Panc1 (cell line): ENCODE data around the gene MFSD12.

Experiments
- POLR2AphosphoS5 ChIP-seq: IDR thresholded peaks from 2 replicates; pipeline ENCODE4 v1.6.1; 2012; ENCODE audit warnings: mild to moderate bottlenecking, low read depth, low read length, moderate library complexity
- TCF7L2 ChIP-seq: IDR thresholded peaks from 2 replicates; pipeline ENCODE4 v1.6.1; 2011; ENCODE audit warnings: mild to moderate bottlenecking, low read depth, low read length, inconsistent platforms
- TF ChIP-seq, protein P1 (sequence below): fragments of 450-650 bp; IDR thresholded peaks from 2 replicates; pipeline ENCODE4 v1.5.1; 2017; ENCODE audit warnings: mild to moderate bottlenecking
- TF ChIP-seq, protein P2 (sequence below), 2 experiments: IDR thresholded peaks; 2 replicates each; pipeline ENCODE4 v1.6.1; 2011 to 2012; ENCODE audit warnings: low read depth in 2 of 2, control low read depth in 1 of 2, low read length in 1 of 2, mild to moderate bottlenecking in 1 of 2, moderate library complexity in 1 of 2; ENCODE audit not compliant: insufficient read depth in 1 of 2

DNA sequence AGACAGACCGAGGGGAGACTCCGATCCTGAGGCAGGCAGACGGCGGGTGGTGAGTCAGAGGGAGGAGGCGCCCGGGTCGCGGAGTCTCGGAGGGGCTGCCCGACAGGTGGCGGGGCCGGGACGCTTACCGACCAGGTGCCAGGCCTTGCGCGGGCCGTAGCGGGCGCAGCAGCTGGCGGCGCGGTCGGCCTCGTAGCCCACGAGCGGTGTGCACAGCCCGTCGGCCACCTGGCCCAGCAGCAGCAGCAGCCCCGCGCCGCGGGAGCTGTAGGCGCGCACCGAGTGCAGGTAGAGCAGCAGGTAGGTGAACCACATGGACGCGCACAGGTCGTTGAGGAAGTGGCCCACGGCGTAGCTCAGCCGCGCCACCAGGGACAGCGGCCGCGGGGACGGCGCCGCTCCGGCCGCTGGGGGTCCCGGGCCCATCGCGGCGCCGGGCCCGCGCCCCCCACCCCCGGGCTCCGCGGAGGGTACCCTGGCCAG is 367 bp downstream of the MFSD12 start:
- TF ChIP-seq, protein P1, sequence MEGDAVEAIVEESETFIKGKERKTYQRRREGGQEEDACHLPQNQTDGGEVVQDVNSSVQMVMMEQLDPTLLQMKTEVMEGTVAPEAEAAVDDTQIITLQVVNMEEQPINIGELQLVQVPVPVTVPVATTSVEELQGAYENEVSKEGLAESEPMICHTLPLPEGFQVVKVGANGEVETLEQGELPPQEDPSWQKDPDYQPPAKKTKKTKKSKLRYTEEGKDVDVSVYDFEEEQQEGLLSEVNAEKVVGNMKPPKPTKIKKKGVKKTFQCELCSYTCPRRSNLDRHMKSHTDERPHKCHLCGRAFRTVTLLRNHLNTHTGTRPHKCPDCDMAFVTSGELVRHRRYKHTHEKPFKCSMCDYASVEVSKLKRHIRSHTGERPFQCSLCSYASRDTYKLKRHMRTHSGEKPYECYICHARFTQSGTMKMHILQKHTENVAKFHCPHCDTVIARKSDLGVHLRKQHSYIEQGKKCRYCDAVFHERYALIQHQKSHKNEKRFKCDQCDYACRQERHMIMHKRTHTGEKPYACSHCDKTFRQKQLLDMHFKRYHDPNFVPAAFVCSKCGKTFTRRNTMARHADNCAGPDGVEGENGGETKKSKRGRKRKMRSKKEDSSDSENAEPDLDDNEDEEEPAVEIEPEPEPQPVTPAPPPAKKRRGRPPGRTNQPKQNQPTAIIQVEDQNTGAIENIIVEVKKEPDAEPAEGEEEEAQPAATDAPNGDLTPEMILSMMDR: no peak
- TF ChIP-seq, protein P2, sequence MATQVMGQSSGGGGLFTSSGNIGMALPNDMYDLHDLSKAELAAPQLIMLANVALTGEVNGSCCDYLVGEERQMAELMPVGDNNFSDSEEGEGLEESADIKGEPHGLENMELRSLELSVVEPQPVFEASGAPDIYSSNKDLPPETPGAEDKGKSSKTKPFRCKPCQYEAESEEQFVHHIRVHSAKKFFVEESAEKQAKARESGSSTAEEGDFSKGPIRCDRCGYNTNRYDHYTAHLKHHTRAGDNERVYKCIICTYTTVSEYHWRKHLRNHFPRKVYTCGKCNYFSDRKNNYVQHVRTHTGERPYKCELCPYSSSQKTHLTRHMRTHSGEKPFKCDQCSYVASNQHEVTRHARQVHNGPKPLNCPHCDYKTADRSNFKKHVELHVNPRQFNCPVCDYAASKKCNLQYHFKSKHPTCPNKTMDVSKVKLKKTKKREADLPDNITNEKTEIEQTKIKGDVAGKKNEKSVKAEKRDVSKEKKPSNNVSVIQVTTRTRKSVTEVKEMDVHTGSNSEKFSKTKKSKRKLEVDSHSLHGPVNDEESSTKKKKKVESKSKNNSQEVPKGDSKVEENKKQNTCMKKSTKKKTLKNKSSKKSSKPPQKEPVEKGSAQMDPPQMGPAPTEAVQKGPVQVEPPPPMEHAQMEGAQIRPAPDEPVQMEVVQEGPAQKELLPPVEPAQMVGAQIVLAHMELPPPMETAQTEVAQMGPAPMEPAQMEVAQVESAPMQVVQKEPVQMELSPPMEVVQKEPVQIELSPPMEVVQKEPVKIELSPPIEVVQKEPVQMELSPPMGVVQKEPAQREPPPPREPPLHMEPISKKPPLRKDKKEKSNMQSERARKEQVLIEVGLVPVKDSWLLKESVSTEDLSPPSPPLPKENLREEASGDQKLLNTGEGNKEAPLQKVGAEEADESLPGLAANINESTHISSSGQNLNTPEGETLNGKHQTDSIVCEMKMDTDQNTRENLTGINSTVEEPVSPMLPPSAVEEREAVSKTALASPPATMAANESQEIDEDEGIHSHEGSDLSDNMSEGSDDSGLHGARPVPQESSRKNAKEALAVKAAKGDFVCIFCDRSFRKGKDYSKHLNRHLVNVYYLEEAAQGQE (IDR thresholded peaks at IDR 0.05; ENCODE audit: insufficient read depth in 1 of 2, low read depth in 2 of 2, low read length in 1 of 2): no peak
- no peak for TF ChIP-seq POLR2AphosphoS5
- TF ChIP-seq TCF7L2: no peak
